GM03348 (cell line): ENCODE measurements around the gene FAM234A.
"Not testable (repeated sequence)": the region's sequence is repeated elsewhere in the genome, so short reads cannot be mapped to it uniquely, and the experiment has no call there.

Source experiments
- DNase-seq: peaks from one replicate; pipeline ENCODE4 v3.0.0; 2012; ENCODE audit warnings: low spot score

Gene FAM234A

GRCh38 chr16:230949-231348 lies 3.7 kb upstream of the FAM234A start:
- DNase-seq = no peak

DNA sequence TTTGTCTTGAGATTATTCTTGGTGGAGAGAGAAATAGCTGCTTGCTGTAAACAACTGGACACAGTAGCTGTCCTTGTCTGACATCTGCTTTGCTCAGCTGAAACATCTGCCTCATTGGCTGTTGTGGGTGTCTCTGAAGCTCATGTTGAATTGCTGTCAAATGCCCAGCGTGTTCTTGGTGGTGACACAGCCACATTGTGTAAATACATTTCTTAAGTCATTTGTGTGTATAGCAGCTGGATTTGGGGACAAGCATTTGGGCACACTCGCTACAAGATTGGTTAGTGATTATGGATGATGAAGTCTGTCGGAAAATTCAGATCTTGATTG lies 5.3 kb downstream of the FAM234A start:
- DNase-seq = no peak

DNA sequence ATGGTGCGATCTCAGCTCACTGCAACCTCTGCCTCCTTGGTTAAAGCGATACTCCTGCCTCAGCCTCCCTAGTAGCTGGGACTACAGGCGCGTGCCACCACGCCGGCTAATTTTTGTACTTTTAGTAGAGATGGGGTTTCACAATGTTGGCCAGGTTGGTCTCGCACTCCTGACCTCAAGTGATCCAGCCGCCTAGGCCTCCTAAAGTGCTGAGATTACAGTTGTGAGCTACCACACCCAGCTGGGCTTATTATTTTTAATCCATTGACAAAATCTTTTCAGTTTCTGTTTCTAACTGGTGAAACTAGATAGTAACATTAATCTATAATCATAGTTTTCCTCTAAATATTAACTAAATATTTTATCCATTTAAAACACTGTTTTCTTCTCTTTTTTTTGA lies 5.9 kb downstream of the FAM234A start:
- no peak for DNase-seq

DNA sequence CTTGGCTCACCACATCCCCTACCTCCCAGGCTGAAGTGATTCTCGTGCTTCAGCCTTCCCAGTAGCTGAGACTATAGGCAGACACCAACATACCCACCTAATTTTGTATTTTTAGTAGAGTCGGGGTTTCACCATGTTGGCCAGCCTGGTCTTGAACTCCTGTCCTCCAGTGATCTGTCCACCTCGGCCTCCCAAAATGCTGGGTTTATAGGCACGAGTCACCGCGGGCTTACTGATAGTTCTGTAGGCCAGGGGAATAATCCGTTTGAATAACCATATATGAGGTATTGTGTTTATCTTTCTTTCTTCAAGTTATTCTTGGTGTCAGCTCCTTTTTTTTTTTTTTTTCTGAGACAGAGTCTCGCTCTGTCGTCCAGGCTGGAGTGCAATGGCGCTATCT lies 7.7 kb downstream of the FAM234A start:
- DNase-seq = no peak

DNA sequence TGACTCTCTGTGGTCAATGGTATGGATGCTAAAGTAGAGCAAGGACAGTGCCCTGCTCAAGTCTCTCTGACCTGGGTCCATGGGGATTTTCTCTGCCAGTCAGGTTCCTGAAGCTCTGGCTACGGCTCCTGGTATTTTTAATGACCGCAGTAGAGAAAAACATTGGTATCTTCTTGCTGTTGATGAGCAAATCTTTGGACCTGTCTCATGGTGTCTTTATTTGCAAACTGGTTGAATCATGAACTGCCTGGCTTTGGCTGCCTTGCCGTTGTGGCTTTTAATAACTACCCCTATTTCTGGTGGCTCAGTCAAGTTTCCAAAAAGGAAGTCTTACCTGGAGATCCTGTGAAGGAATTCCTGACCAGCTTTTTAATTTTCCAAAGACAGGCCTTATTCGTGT lies 8.7 kb downstream of the FAM234A start:
- no peak for DNase-seq

GRCh38 chr16:245105-245504 lies 10.5 kb downstream of the FAM234A start:
- DNase-seq = no peak

DNA sequence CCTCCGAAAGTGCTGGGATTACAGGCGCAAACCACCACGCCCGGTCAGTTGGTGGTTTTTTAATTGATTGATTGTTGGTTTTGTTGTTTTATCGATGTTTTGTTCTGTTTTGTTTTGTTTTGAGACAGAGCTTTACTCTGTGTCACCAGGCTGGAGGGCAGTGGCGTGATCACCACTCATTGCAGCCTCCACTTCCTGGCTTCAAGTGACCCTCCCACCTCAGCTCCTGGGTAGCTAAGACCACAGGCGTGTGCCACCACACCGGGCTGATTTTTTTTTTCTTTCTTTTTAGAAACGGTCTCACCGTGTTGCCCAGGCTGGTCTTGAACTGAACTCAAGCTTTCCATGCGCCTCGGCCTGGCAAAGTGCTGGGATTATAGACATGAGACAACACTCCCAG lies 12.4 kb downstream of the FAM234A start:
- DNase-seq = no peak

DNA sequence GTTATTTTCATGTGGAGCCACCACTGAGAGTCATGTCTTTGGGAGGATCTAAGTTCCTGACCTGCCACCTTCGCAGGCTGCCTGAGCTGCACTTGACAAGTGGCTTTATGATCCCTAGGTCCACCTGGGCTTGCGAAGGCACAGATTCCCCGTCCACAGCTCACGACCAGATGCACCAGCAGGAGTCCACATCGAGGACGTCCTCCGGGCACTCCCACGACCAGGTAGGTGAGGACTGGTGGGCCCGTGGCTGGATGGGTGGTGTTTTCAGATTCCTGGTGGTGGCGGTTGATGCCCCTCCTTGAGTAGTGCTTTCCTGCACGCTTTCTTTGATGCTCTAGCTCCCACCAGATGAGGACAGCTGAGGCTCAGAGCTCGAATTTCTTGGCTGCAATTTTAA lies 14.8 kb downstream of the FAM234A start:
- DNase-seq = no peak

- DNase-seq = no peak
These were observed 18.0 kb downstream of the FAM234A start for GRCh38 chr16:252366-253337.

- no peak for DNase-seq
These were observed 19.2 kb downstream of the FAM234A start for GRCh38 chr16:253833-254232.

DNA sequence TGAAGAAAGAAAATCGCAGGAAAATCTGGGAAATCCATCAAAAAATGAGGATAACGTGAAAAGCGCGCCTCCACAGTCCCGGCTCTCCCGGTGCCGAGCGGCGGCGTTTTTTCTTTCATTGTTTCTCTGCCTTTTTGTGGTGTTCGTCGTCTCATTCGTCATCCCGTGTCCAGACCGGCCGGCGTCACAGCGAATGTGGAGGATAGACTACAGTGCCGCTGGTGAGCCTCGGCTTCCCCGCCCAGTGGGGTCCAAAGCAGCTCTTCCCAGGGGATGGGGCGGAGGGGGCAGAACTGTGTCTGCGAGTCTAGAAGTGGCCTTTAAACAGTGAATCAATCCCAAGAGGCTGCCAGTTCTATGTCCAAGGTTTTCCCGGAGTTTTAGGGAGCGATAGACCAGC lies 19.8 kb downstream of the FAM234A start:
- DNase-seq = no peak

DNA sequence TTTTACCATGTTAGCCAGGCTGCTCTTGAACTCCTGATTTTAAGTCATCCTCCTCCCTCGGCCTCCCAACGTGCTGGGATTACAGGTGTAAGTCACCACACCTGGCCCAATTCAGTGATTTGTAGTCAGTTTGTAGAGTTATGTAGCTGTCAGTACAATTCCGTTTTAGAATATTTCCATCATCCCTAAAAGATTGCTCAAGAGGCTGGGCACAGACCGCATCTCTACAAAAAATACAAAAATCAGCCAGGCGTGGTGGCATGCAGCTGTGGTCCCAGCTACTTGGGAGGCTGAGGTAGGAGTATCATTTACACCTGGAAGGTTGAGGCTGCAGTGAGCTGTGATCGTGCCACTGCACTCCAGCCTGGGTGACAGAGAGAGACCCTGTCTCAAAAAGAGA lies 20.6 kb downstream of the FAM234A start:
- no peak for DNase-seq

DNA sequence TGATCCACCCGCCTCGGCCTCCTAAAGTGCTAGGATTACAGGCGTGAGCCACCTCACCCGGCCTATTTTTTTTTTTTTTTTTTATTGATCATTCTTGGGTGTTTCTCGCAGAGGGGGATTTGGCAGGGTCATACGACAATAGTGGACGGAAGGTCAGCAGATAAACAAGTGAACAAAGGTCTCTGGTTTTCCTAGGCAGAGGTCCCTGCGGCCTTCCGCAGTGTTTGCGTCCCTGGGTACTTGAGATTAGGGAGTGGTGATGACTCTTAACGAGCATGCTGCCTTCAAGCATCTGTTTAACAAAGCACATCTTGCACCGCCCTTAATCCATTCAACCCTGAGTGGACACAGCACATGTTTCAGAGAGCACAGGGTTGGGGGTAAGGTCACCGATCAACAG lies 23.5 kb downstream of the FAM234A start:
- DNase-seq = not testable (repeated sequence)

- no peak for DNase-seq
These were observed 24.6 kb downstream of the FAM234A start for GRCh38 chr16:259226-259625.

- DNase-seq = no peak
These were observed 25.2 kb downstream of the FAM234A start for GRCh38 chr16:259814-260253.

- no peak for DNase-seq
These were observed 25.7 kb downstream of the FAM234A start for GRCh38 chr16:260326-260725.

GRCh38 chr16:261031-261691 lies 26.5 kb downstream of the FAM234A start:
- DNase-seq = no peak

- no peak for DNase-seq
These were observed 27.6 kb downstream of the FAM234A start for GRCh38 chr16:262121-262745.

GRCh38 chr16:263182-263774 lies 28.7 kb downstream of the FAM234A start:
- no peak for DNase-seq

DNA sequence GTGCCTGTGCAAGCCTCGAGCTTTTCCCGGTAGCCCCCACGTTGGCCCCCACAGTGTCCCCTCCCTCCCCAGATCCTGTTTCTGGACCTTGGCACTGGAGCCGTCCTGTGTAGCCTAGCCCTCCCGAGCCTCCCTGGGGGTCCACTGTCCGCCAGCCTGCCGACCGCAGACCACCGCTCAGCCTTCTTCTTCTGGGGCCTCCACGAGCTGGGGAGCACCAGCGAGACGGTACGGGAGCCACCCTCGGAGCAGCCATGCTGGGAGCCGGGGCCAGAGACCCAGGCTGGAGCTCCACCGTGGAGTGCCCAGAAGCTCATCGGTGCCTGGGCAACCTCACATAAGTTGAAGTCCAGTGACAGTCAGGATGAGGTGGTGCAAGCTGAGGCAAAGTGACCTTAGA lies 29.3 kb downstream of the FAM234A start:
- DNase-seq = no peak

DNA sequence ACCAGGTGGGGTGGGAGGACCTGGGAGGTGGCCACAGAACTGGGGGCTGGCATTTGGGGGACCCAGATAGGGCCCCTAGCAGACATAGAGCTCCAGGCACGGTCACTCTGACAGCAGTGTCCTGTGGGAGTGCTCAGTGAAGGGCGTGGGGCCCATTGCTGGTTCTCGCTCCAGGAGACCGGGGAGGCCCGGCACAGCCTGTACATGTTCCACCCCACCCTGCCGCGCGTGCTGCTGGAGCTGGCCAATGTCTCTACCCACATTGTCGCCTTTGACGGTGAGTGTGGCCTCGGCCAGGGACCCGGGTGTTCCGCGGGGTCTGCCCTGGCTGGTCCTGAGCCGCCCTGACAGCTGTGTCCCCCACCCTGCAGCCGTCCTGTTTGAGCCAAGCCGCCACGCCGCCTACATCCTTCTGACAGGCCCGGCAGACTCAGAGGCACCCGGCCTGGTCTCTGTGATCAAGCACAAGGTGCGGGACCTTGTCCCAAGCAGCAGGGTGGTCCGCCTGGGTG lies 29.9 kb downstream of the FAM234A start:
- no peak for DNase-seq

DNA sequence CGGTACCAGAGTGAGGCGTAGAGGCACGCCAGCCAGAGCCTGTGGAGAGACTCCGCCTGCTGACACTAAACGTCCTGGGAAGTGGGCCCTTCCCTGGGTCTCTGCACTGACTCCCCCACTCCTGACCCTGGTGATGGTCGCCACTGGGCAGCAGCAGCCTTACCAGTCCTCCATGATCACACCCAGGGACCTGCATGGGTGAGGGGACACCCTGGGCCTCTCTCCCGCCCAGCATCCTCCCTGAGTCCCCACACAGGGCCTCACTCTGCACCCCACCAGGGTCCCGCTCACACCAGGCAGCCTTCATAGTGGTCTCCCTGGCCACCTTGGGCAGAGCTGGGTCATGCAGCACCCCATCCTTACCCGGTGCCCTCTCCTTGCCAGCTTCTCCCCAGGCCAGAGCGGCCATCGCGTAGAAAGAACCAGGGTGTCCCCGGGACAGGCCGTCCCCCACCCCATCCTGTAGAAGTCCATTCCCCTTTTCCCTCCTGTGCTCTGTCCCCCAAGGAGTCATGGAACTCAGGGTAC lies 30.4 kb downstream of the FAM234A start:
- DNase-seq = no peak
